HCT116 (cell line): ENCODE data around the gene ADAMTS14. TPM values are rescaled to one million over a fixed set of nuclear protein-coding genes. Genes with fewer than 3 reads are reported as not detected.

Experiments used
- ATAC-seq: fragments of 200-7000 bp; cut with Tn5 transposase; 2 replicates; pipeline ENCODE4 v1.9.1; 2020; ENCODE audit warnings: mild to moderate bottlenecking, moderate library complexity
- BruUV-seq: library from RNA; stranded (reverse); fragments of 400-500 nt; replicated peaks from 2 replicates; lab custom pipeline; 2021; lab: Mats Ljungman, UMichigan
- CTCF ChIA-PET: fragments of 300-600 bp; sonication (Branson Sonifier 250); formaldehyde crosslinking; loops from one replicate; lab custom pipeline; 2021; ENCODE audit warnings: antibody characterized with exemption; lab: Charles Lee
- POLR2A ChIA-PET: fragments of 300-600, 350-600 bp; sonication (Branson Sonifier 250); formaldehyde crosslinking; loops from one replicate; lab custom pipeline; 2021; ENCODE audit warnings: antibody characterized with exemption; lab: Charles Lee
- RAD21 ChIA-PET, 2 experiments: fragments of 300-600 bp; sonication (Branson Sonifier 250); formaldehyde crosslinking; loops; one replicate each; lab custom pipeline; 2023; ENCODE audit warnings: low total read pairs in 2 of 2; ENCODE audit not compliant: uncharacterized antibody in 2 of 2, unreplicated experiment in 2 of 2, low non-redundant PET in 1 of 2; lab: Charles Lee
- DNase-seq: peaks from one replicate; pipeline ENCODE4 v3.0.0-alpha.2; 2010; ENCODE audit warnings: low read depth, low spot score
- H2AFZ ChIP-seq: fragments of 200-600 bp; shearing (Covaris generic), sonication (generic); 2 replicates; pipeline ENCODE4 v1.6.1; 2017; ENCODE audit warnings: low read depth, mixed run types, mixed read lengths, antibody characterized with exemption, low read length; ENCODE audit not compliant: poor library complexity, severe bottlenecking
- H3K27ac ChIP-seq: 2 replicates; pipeline ENCODE4 v1.5.1; 2012; ENCODE audit warnings: low read depth, low read length
- H3K27me3 ChIP-seq: fragments of 200-600 bp; sonication (generic); 2 replicates; pipeline ENCODE4 v1.6.1; 2016; ENCODE audit warnings: mixed run types, low read length, mixed read lengths; ENCODE audit not compliant: insufficient read depth
- H3K36me3 ChIP-seq, 2 experiments: fragments of 200-500 bp in 1 of 2; fragments of 200-600 bp in 1 of 2; sonication (Bioruptor generic) in 1 of 2; sonication (generic) in 1 of 2; 2 replicates each; pipeline versions ENCODE4 v1.5.1 to v1.6.1; 2014 to 2016; ENCODE audit warnings: low read length in 2 of 2, inconsistent platforms in 1 of 2, mixed read lengths in 1 of 2, mixed run types in 1 of 2; ENCODE audit not compliant: insufficient read depth in 2 of 2, control insufficient read depth in 1 of 2
- H3K4me1 ChIP-seq, 2 experiments: fragments of 200-600 bp in 1 of 2; sonication (generic) in 1 of 2; 2 replicates each; pipeline versions ENCODE4 v1.5.1 to v1.6.1; 2012 to 2017; ENCODE audit warnings: low read length in 2 of 2, inconsistent platforms in 1 of 2, mild to moderate bottlenecking in 1 of 2, mixed read lengths in 1 of 2, mixed run types in 1 of 2, moderate library complexity in 1 of 2; ENCODE audit not compliant: insufficient read depth in 2 of 2, control insufficient read depth in 1 of 2
- H3K4me2 ChIP-seq: fragments of 200-600 bp; sonication (generic); 2 replicates; pipeline ENCODE4 v1.6.1; 2017; ENCODE audit warnings: mixed run types, low read length, mixed read lengths
- H3K4me3 ChIP-seq, 2 experiments: fragments of 200-600 bp in 1 of 2; sonication (generic) in 1 of 2; replicated peaks in 1 of 2; 2 replicates each; pipeline ENCODE4 v1.5.1; 2011 to 2016; ENCODE audit warnings: low read length in 2 of 2, control low read depth in 1 of 2, low read depth in 1 of 2, mild to moderate bottlenecking in 1 of 2, mixed read lengths in 1 of 2, mixed run types in 1 of 2
- H3K79me2 ChIP-seq: fragments of 200-600 bp; sonication (generic); 2 replicates; pipeline ENCODE4 v1.6.1; 2017; ENCODE audit warnings: mild to moderate bottlenecking, mixed run types, low read length, moderate library complexity, mixed read lengths; ENCODE audit not compliant: insufficient read depth
- H3K9ac ChIP-seq: fragments of 200-600 bp; sonication (generic); 2 replicates; pipeline ENCODE4 v1.6.1; 2016; ENCODE audit warnings: low read length, mixed read lengths
- H3K9me2 ChIP-seq: fragments of 200-600 bp; sonication (generic), shearing (Covaris generic); 2 replicates; pipeline ENCODE4 v1.6.1; 2017; ENCODE audit warnings: mixed run types, mild to moderate bottlenecking, moderate library complexity; ENCODE audit not compliant: insufficient read depth
- H3K9me3 ChIP-seq, 2 experiments: fragments of 200-500 bp in 1 of 2; fragments of 200-600 bp in 1 of 2; sonication (Bioruptor generic) in 1 of 2; sonication (generic) in 1 of 2; 2 replicates each; pipeline ENCODE4 v1.6.1; 2014 to 2017; ENCODE audit warnings: low read length in 2 of 2, mixed read lengths in 2 of 2, inconsistent platforms in 1 of 2, low read depth in 1 of 2, mild to moderate bottlenecking in 1 of 2, mixed run types in 1 of 2, moderate library complexity in 1 of 2; ENCODE audit not compliant: control insufficient read depth in 1 of 2, insufficient read depth in 1 of 2
- H4K20me1 ChIP-seq: fragments of 200-600 bp; sonication (generic), shearing (Covaris generic); 2 replicates; pipeline ENCODE4 v1.6.1; 2017; ENCODE audit warnings: mixed run types, mild to moderate bottlenecking, moderate library complexity; ENCODE audit not compliant: insufficient read depth
- ATF3 ChIP-seq: IDR thresholded peaks from 2 replicates; pipeline ENCODE4 v1.6.1; 2012
- CBX3 ChIP-seq: IDR thresholded peaks from 2 replicates; pipeline ENCODE4 v1.6.1; 2012; ENCODE audit warnings: low read depth
- CEBPB ChIP-seq: IDR thresholded peaks from 2 replicates; pipeline ENCODE4 v1.6.1; 2012; ENCODE audit warnings: low read depth
- EGR1 ChIP-seq: IDR thresholded peaks from 2 replicates; pipeline ENCODE4 v1.6.1; 2012; ENCODE audit warnings: low read depth
- EZH2 ChIP-seq: fragments of 200-600 bp; sonication (generic); IDR thresholded peaks from 2 replicates; pipeline ENCODE4 v1.6.1; 2017; ENCODE audit warnings: antibody characterized with exemption, mixed run types
- EZH2phosphoT487 ChIP-seq: fragments of 200-600 bp; IDR thresholded peaks from 2 replicates; pipeline ENCODE4 v1.6.1; 2018; ENCODE audit warnings: antibody characterized with exemption, borderline replicate concordance
- JUND ChIP-seq: IDR thresholded peaks from 2 replicates; pipeline ENCODE4 v1.6.1; 2012
- MAX ChIP-seq: IDR thresholded peaks from 2 replicates; pipeline ENCODE4 v1.6.1; 2012
- POLR2A ChIP-seq: IDR thresholded peaks from 2 replicates; pipeline ENCODE4 v1.7.0; 2011; ENCODE audit warnings: borderline replicate concordance; ENCODE audit not compliant: insufficient read depth, insufficient read length; ENCODE audit errors: extremely low read depth
- POLR2AphosphoS5 ChIP-seq: IDR thresholded peaks from 2 replicates; pipeline ENCODE4 v1.6.1; 2011; ENCODE audit warnings: mild to moderate bottlenecking, low read depth, low read length, moderate library complexity
- RAD21 ChIP-seq: IDR thresholded peaks from 2 replicates; pipeline ENCODE4 v1.6.1; 2012; ENCODE audit warnings: low read depth, mild to moderate bottlenecking
- REST ChIP-seq: IDR thresholded peaks from 2 replicates; pipeline ENCODE4 v1.6.1; 2012; ENCODE audit warnings: low read depth
- SIN3A ChIP-seq: IDR thresholded peaks from 2 replicates; pipeline ENCODE4 v1.6.1; 2012; ENCODE audit warnings: low read depth
- SRF ChIP-seq: IDR thresholded peaks from 2 replicates; pipeline ENCODE4 v1.6.1; 2012; ENCODE audit warnings: low read depth
- TCF7L2 ChIP-seq: IDR thresholded peaks from 2 replicates; pipeline ENCODE4 v1.7.0; 2011; ENCODE audit warnings: borderline replicate concordance, inconsistent platforms; ENCODE audit not compliant: insufficient read depth, insufficient read length; ENCODE audit errors: extremely low read depth
- YY1 ChIP-seq: IDR thresholded peaks from 2 replicates; pipeline ENCODE4 v1.6.1; 2011; ENCODE audit warnings: low read length, low read depth, moderate library complexity, mild to moderate bottlenecking; ENCODE audit not compliant: insufficient replicate concordance; ENCODE audit errors: extremely low read depth
- ZBTB33 ChIP-seq: IDR thresholded peaks from 2 replicates; pipeline ENCODE4 v1.6.1; 2011; ENCODE audit warnings: mild to moderate bottlenecking, low read length, moderate library complexity; ENCODE audit not compliant: insufficient replicate concordance; ENCODE audit errors: extremely low read depth
- ZFX ChIP-seq: fragments of 450-650 bp; IDR thresholded peaks from 2 replicates; pipeline ENCODE4 v1.6.1; 2017
- ZNF274 ChIP-seq: fragments of 200-500 bp; sonication (Bioruptor generic); IDR thresholded peaks from 2 replicates; pipeline ENCODE4 v1.6.1; 2014; ENCODE audit warnings: mild to moderate bottlenecking, low read depth, low read length, inconsistent platforms
- intact Hi-C: fragments of 100-400 bp; cut with micrococcal nuclease; formaldehyde crosslinking; loops from 2 replicates; pipeline ENCODE4 v1.10.0; 2022
- total RNA-seq: library from RNA; stranded (reverse); gene quantifications from one replicate; pipeline ENCODE4 v1.2.1, GENCODE V29; 2021; ENCODE audit not compliant: unreplicated experiment

The ADAMTS14 gene
- total RNA-seq, 1 experiment from 2014 or later = 13.2 TPM

GRCh38 chr10:70675496-70676161 lies 3.3 kb downstream of the ADAMTS14 start (continued):
- no peak for TF ChIP-seq ATF3
- no peak for TF ChIP-seq ZBTB33
- no peak for TF ChIP-seq POLR2A
- no peak for TF ChIP-seq SIN3A
- TF ChIP-seq ZFX = no peak
- no peak for TF ChIP-seq EZH2
- no peak for TF ChIP-seq RAD21

- no peak overlapping the region for H3K9ac ChIP-seq
- ChIA-PET POLR2A (no interaction called here), RAD21 (no interaction called here), CTCF (no interaction called here)
- intact Hi-C loops = no loop called here
- peaks cover 0 to 18% of the 10 kb centered on the region in 2 experiments; a peak in 2 of 4 replicates for H3K36me3 ChIP-seq
- H3K79me2 ChIP-seq = peaks cover 61% of the 10 kb centered on the region
- no peaks in the 10 kb centered on the region for H4K20me1 ChIP-seq
- H3K27me3 ChIP-seq = no peaks in the 10 kb centered on the region
- ATAC-seq (no peak), DNase-seq (no peak)
- no TSS peak for BruUV-seq
- H2AFZ ChIP-seq = no peak overlapping the region
- H3K27ac ChIP-seq = no peak overlapping the region
- H3K9me3 ChIP-seq = no peaks in the 10 kb centered on the region
- no peak overlapping the region for H3K4me2 ChIP-seq
- H3K9me2 ChIP-seq = no peaks in the 10 kb centered on the region
- H3K4me3 ChIP-seq = no peak overlapping the region
- peaks cover 16 to 49% of the 10 kb centered on the region in 2 experiments for H3K4me1 ChIP-seq
- no peak for TF ChIP-seq YY1
- no peak for TF ChIP-seq EGR1
- no peak for TF ChIP-seq ZNF274
- TF ChIP-seq CEBPB = no peak
- no peak for TF ChIP-seq CBX3
- TF ChIP-seq EZH2 = no peak
- TF ChIP-seq SIN3A = no peak
- no peak for TF ChIP-seq EZH2phosphoT487
- no peak for TF ChIP-seq ATF3
- no peak for TF ChIP-seq MAX
- no peak for TF ChIP-seq REST
- no peak for TF ChIP-seq POLR2AphosphoS5
- TF ChIP-seq TCF7L2 = no peak
- TF ChIP-seq JUND = no peak
- TF ChIP-seq POLR2A = no peak
- no peak for TF ChIP-seq RAD21
- TF ChIP-seq SRF = no peak
Measured at GRCh38 chr10:70676511-70676910, 4.2 kb downstream of the ADAMTS14 start.
